GM19023 (cell line): Measurements from ENCODE around the gene NFYC.

Experiments used
- ATAC-seq: cut with Tn5 transposase; IDR thresholded peaks from one replicate; pipeline ENCODE4 v1.9.1; 2021; ENCODE audit warnings: mild to moderate bottlenecking, moderate library complexity; ENCODE audit not compliant: unreplicated experiment

The NFYC gene

DNA sequence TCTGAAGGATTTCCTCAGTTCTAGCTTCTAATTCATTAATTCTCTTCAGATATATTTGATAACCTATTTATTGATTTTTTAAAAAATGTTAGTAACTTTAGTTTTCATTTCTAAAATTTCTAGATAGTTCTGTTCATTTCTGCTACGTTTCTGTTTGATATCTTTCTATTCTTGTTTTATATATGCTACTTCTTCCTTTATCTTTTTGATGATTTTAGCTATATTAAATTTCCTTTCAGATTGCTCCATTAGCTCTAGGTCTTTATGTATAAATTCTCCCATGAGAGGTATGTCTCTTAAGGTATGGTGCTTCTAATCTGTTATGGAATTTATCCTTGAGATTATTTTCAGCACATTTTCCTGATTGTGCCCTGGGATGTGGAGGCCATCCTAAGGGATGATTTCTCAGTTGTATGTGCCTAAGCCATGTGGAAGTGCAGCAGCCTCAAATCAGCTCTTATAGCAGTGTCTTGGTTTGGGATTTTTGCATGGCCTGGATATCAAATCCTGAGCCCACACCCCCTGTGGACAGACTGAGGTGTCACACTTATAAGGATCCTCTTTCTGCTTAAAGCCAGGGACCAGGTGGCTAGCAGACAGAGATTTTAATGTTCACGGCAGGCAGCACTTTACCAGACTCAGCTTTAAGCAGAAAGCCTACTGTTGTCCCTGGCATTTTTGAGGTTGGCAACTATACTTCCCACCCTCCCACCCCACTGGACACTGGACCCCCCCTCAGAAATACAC lies 85.9 kb downstream of the NFYC start:
- no peak for ATAC-seq

GRCh38 chr1:40780678-40781607 lies 89.4 kb downstream of the NFYC start:
- no peak for ATAC-seq

DNA sequence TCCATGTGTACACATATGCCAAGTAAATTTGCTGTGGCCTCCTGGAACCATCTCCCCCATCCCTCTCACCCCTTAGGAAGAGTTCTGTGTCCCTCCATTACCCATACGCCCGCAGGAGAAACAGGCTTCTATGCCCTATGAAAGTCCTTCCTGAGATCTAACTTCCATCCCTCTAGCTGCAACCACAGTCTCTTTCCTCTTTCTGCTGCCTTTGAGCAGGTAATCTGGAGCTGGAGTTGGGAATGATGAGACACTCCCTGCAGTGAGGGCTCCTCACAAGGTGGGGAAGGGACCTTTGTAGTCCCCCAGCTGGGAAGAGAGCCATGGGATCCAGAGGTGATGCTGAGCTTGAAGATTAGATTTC lies 90.1 kb downstream of the NFYC start:
- ATAC-seq = no peak

GRCh38 chr1:40782371-40782956 lies 91.0 kb downstream of the NFYC start:
- no peak for ATAC-seq

DNA sequence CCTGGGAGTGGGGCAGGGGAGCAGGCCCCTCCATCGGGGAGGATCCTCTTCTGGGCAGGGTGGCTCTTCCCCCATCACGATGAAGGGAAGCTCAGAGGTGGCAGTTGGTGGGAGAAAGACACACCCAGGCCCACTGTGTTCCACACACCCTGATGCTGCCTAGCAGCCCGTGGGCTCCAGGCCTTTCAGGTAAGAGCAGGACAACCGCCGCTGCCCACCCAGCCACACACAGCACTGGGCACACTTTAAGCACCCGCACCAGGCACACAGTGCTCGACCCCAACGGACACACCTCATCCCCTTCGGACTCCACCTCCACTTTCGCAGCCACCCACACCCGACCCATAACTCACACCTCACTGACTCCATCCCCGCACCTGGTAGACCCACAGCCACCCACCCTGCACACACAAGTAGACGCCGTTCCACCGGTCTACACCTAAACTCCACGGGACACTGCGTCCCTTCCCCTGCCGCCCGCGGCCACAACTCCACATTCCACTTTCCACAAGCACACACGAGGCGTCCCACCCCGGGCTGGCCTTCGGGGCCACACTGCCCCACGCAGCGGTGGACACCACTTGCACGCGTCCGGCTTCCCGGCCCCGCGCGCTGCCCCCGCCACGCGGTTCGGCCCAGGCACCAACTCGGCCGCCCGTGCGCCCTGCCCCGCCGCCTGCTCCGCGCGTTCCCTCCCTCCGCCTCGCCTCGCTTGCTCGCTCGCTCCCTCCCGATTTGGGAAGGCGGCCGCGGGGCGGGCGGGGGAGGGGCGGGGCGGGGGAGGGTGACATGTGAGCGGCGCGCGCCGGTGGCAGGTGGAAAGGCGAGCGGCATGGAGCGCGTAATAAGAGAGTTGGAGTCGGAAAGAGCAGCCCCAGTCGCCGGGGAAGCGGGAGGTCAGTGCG lies 91.7 kb downstream of the NFYC start, which contains the start of gene KCNQ4:
Gene KCNQ4, plus strand, starts transcription at position 787 of the 905 bp plus-strand sequence. CDS start 307 bp downstream, outside the sequence.
- ATAC-seq = no peak

GRCh38 chr1:40784141-40784770 lies 92.8 kb downstream of the NFYC start:
- ATAC-seq = no peak

DNA sequence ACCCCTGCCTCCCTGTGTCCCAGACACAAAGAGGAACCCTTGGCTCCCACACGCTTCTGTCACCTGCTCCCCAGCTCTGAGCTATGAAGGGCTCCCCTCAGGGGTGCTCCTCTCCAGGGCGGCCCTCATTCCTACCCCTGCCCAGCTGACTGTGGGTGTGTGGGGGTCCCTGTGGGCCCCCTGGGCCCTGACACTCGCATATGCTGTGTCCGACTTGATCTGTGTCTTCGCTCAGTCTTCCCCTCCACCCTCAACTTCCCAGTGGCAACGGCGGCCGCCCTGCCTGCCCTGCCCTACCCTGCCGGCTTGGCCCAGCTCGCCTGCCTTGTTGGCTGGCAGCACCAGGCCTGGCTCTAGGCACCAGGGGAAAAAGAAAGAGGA lies 93.3 kb downstream of the NFYC start:
- ATAC-seq = no peak

- ATAC-seq = no peak
Observed at GRCh38 chr1:40785446-40785845, 93.9 kb downstream of the NFYC start.

GRCh38 chr1:40786171-40786994 lies 94.9 kb downstream of the NFYC start:
- no peak for ATAC-seq

GRCh38 chr1:40786995-40787705 lies 95.6 kb downstream of the NFYC start:
- ATAC-seq = no peak

DNA sequence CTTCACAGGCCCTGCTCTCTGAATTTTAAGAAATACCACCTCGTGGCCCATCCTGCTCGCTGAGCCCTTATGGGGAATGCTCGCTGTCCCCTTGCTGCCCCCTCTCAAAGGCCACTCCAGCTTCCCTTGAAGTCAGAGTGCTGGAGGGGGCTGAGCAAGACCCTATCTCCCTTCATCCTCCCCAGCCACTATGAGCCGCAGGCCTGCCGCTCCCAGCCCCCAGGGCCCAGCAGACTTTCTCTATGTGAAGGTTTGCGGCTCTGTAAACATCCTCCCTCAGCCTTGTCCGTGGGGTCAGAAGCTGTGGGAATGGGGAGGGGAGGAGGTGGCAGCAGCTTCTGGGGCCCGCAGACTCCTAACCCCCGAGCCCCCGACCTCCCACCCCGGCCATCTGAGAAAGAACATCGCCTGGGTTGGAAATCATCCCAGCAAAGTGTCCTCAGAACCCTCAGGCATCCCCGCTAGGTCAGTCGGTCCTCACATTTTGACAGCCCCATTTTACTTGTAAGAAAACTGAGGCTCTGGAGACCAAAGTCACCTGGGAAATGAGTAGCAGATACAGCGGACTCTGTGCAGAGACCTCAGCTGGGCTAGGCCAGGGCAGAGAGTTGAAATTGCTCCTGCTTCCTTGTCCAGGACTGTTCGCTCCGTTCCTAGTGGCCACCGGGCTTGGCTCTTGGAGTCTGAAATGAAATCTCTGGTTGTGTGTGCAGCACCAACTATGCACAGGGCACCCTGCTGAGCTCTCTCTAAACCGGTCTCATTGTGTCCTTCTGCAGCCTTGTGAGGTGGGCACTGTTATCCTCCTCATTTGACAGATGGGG lies 96.4 kb downstream of the NFYC start:
- ATAC-seq = no peak

DNA sequence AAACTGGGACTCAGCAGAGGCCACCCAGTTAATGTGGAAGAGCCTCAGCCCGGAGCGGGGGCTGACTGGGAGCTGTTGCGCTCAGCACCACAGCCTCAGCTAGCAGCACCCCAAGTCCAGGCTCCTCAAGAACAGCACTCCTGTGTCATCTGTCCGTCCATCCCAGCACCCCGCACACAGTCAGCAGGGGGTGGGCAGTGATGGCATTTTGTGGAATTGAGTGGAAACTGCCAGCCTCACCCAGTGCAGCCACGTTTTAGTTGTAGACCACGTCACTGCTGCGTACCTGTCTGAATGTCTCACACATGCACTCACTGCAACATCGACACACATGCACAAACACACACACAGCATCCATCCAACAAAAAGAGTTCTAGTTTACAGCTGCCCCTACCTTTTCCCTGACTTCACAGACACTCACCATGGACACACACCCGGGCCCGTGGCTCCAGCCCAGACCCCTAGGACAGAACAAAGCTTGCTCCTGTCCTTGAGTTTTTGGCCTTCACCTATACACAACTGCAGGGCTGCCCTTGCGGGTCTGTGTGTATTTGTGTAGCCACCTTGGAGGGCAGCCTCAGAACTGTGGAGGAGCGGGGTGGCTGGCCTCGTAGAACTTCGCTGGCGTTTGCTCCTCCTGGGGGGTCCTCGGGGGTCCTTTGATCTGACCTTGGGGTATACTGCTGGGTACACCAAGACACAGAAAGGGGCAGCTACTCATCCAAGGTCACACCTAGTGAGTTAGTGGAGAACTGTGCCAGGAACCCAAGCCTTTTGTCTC lies 97.2 kb downstream of the NFYC start:
- no peak for ATAC-seq

GRCh38 chr1:40789342-40789598 lies 97.8 kb downstream of the NFYC start:
- no peak for ATAC-seq

DNA sequence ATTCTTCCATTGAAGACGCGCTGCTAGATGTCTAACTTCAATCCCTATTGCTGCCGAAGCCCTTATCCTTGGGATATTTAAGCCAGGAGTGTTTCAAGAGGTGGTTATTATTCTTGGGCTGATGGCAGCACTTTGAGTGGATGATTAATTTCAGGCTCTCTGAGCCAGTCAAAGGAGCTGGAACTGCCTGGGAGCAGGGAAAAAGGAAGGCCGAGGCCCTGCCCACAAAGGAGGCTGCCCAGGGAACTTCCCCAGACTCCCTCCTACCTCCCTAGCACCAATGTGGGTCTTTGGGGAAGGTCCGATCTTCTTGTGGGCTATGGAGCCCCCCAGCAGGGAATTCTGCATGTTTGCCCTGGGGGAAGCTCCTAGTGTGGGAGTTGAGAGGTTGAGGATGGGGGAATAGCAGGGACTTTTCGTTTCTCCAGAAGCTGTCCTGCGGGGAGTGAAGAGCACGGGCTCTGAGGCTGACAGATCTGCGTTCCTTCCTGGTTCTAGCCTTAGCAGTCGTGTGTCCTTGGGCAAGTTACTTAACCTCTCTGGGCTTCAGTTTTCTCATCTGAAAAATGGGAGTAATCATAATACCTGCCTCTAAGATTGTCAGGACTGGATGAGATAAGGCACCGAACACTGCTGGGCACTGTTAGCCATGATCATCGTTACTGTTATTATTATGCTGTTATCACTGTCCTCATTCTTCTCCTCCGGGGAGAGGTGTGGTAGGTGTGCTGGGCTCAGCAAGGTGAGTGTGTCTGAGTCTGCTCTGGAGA lies 98.3 kb downstream of the NFYC start:
- no peak for ATAC-seq

DNA sequence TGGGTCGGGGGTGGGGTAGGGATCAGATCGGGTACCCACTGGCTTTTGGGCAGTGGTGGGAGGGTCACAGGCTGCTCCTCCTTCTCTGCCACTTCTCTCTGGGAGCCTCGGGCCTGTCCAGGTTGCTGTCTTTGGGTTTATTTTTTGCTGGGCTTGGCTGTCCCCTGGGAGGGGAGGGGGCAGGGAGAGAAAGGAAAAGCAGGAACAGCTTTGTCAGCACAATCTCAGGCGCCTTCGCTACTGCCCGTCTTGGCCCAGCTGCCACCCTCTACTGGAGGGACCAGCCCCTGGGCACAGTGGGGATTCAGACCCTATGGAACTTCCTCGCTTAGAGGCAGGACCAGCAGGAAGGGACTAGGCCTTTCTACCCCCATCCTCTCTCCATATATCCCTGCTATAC lies 100.5 kb downstream of the NFYC start:
- ATAC-seq = no peak

DNA sequence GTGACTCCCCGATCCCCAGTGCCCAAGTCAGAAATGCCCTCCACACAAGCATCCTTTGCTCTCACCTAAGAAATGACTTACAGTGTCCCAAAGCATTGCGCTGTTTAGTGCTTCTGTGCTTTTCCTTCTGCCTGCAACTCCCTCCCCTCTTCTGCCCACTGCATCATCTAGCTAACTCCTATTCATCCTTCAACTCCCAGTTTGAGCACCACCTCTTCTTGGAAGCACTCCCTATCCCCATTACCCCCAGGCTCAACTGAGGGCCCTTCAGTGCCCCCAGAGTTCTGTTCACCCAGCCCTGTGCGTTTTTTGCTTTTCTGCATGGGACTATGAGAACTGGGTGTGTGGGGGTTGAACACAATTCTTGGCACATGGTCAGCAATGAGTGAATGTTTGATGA lies 102.1 kb downstream of the NFYC start:
- ATAC-seq = no peak

GRCh38 chr1:40794048-40794447 lies 102.5 kb downstream of the NFYC start:
- ATAC-seq = no peak
